Adipose tissue (tissue), 3 donors: ENCODE results near the gene CMIP. TPM values are rescaled to one million over a fixed set of nuclear protein-coding genes. Genes with fewer than 3 reads are reported as not detected.

ENCODE experiments used
- H3K27ac ChIP-seq: one replicate; pipeline ENCODE4 v1.5.1; 2013; ENCODE audit warnings: low read depth, low read length
- WGBS, 3 donors: extraction: QIAGEN DNeasy Blood & Tissue Kit; methylation state at CpG; one replicate each; pipeline ENCODE4 v1.1.7; 2013; 5-methylcytosine and 5-hydroxymethylcytosine counted together
- polyA plus RNA-seq, 3 donors: library from polyadenylated mRNA; stranded (reverse); fragments of 200-250 nt; gene quantifications; one replicate each; pipeline ENCODE4 v1.2.3, GENCODE V29; 2013
- donor health status: healthy with polysubstance abuse.
- donor health status: Bipolar disorder and iron deficiency.
- donor health status: healthy.

CMIP gene
- polyA plus RNA-seq, 3 donors, result 9.2 to 22.9 (median 13.3) TPM

DNA sequence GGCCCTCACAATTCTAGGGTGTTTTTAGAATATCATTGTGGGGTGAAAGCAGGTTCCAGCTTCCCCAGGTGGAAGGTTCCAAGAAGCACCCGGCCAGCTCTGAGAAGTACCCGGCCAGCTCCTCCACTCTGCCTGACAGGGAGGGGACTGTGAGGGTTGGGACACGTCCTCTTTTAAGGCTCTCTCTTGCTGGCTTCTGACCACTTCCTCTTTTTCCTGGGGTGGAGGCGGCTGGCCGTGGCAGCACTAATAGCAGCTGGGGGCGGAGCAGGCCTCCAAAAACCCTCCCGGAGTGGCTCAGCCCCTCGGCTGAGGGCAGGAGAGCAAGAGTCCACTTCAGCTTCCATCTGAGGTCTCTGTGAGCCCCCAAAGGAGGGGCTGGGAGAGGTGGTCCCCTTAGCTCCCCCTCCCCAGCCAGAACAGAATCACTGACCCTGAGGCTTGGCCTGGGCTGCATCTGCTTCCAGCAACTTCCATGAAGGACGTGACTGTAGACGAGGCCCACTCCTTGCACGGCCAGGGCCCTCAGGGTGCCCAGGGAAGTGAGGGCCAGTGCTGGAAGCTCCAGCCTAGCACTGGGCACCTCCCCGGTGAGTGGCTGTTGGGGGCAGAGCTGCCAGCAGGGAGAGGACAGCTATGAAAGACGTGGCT lies 307.7 kb downstream of the CMIP start:
- no peak overlapping the region for H3K27ac ChIP-seq
- WGBS, 3 donors, result 28 to 65% (median 38%) methylated on average over 13 of the region's 13 CpGs

DNA sequence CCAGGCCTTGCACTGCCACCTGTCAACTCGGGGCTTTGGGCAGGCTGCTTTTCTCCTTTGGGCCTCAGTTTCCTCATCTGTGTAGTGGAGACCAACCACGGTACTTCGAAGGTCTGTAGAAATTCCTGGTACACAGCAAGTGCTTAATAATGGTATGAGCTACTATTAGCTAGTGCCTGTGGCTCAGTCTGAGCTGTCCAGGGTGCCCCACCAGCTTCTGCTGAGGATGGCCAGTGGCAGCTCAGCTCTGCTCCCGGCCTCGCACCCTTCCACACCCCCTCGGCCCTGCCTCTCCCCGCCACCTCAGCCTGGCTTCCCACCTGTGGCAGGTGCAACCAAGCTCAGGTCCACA lies 308.2 kb downstream of the CMIP start:
- WGBS, 3 donors, result 89 to 94% (median 92%) methylated on average over 7 of the region's 7 CpGs
- H3K27ac ChIP-seq, result no peak overlapping the region

DNA sequence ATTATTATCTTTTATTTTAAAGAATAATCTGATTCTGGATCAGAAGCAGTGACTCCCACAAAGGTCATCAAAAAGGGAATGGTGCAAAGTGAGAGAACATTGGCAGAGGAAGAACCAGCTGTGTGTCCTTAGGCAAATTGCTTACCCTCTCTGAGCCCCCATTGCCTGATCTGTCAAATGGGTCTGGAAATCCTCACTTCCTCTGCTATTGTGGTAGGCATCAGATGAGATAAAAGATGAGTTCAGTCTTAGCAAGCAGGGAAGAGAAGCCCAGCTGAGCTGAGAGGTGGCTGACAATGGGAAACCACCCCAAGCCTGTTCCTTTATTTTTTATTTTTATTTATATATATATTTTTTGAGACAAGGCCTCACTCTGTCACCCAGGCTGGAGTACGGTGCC lies 310.2 kb downstream of the CMIP start:
- WGBS, 3 donors, result 86 to 90% (median 88%) methylated on average over 1 of the region's 1 CpG
- H3K27ac ChIP-seq, result no peak overlapping the region

DNA sequence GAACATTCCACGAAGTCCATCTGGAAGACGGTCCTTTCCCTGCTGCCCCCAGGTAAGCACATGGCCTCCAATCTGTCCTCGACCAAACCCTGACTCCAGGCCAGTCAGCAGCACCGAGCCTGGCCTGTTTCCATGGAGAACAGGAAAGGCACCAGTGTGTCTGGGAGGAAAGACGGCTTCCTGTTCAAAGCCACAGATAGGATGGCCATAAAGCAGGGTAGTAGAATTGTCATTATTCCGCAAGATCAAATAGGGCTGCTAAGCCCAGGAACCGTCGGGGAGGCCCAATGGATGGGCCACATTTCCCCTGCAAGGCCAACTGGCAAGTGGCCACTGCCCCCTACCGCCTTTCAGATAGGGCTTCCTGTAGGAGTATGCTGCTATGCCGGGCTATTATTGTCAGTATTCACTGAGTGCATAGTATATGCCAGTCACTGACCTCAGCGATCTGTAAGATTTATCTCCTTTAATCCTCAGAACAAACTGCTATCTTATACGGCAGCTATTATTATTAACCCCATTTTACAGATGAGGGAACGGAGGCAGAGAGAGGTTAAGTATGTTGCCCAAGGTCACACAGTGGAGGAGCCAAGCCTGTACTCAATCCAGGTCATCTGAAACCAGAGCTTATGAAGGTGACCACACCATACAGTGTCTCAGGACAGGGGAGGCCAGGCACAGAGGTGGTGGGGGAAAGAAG lies 311.5 kb downstream of the CMIP start:
- 25 to 67% (median 36%) methylated on average over 13 of the region's 13 CpGs for whole genome bisulfite sequencing, 3 donors
- H3K27ac ChIP-seq, result no peak overlapping the region

DNA sequence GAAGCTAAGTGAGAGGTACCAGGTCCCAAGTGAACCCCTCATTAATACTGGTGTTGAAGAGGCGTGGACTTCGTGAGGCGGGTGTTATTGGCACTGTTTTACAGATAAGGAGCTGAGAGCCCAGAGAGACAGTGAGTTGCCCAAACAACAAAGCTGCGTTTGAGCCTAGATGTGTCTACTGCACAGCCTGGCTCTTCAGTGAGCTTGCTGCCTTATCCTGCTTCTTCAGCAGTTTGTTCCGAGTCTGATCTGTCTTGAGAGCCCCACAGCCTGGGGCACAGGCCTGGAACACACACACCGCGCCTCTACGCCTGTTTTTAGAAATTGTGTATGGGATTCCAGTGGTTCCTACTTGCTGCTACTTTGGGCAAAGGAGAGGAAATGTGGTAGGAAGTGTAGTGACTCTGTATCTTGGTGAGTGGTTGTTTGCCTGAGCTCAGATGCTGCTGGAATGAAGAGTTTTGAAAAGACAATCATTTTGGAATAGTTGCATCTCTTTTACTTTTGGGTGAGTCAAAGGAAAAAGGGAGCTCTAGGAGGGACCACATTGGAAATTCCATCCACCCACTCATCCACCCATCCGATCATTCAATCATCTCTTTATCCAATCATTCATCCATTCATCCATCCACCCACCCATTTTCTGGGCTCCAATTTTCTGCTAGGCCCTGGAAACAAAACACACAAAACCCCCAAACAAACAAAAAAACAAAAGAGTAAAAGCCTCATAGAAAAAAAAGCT lies 312.2 kb downstream of the CMIP start:
- no peak overlapping the region for H3K27ac ChIP-seq
- 49 to 72% (median 59%) methylated on average over 9 of the region's 9 CpGs for WGBS, 3 donors

DNA sequence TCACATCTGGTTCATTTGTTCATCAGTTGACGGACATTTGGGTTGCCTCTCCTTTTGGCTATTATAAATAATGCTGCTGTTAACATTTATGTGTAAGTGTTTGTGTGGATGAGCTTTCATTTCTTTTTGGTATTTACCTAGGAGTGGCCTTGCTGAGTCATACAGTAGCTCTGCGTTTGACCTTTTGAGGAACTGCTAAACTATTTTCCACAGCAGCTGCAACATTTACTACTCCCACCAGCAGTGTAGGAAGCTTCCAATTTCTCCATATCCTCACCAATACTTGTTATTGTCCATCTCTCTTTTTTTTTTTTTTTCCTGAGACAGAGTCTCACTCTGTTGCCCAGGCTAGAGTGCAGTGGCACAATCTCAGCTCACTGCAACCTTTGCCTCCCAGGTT lies 313.8 kb downstream of the CMIP start:
- no peak overlapping the region for H3K27ac ChIP-seq
- 26 to 52% (median 29%) methylated on average over 2 of the region's 2 CpGs for WGBS, 3 donors

Other genes starting within 250 kb of the CMIP start
- under 1 TPM in 1 of 3 donors, not detected in 2; 0.06 TPM for gene BCO1, start 206.1 kb upstream of the CMIP start, polyA plus RNA-seq
- 1 to 10 TPM in 1 of 3 donors, under 1 TPM in 2; 0.56 to 1.0 (median 0.79) TPM for gene GAN, start 129.8 kb upstream of the CMIP start, polyA plus RNA-seq